HL-60 (cell line): ENCODE data around the gene IRF3.

Experiments used
- GABPA ChIP-seq: IDR thresholded peaks from 2 replicates; pipeline ENCODE4 v1.6.1; 2012; ENCODE audit warnings: low read depth
- POLR2AphosphoS5 ChIP-seq: IDR thresholded peaks from 2 replicates; pipeline ENCODE4 v1.6.1; 2012; ENCODE audit warnings: low read depth
- SPI1 ChIP-seq: IDR thresholded peaks from 2 replicates; pipeline ENCODE4 v1.6.1; 2012; ENCODE audit warnings: low read depth, mild to moderate bottlenecking, borderline replicate concordance
- TF ChIP-seq, protein P1 (sequence below): IDR thresholded peaks from one replicate; pipeline ENCODE4 v1.5.1; 2011; ENCODE audit warnings: low read length, control low read depth, inconsistent platforms; ENCODE audit not compliant: insufficient read depth
- TF ChIP-seq, protein P2 (sequence below): IDR thresholded peaks from 2 replicates; pipeline ENCODE4 v1.6.1; 2012; ENCODE audit warnings: low read depth; ENCODE audit not compliant: insufficient replicate concordance

DNA sequence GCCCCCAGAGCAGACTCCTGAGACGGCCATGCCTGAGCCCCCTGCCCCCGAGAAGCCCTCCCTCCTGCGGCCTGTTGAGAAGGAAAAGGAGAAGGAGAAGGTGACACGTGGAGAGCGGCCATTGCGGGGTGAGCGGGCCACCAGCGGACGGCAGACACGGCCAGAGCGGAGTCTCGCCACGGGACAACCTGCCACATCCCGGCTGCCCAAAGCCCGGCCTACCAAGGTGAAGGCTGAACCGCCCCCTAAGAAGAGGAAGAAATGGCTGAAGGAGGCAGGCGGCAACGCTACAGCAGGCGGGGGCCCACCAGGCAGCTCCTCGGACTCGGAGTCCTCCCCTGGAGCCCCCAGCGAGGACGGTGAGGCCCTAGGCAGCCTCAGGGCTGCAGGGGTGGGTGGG is 49.8 kb downstream of the IRF3 start:
- TF ChIP-seq, protein P1, sequence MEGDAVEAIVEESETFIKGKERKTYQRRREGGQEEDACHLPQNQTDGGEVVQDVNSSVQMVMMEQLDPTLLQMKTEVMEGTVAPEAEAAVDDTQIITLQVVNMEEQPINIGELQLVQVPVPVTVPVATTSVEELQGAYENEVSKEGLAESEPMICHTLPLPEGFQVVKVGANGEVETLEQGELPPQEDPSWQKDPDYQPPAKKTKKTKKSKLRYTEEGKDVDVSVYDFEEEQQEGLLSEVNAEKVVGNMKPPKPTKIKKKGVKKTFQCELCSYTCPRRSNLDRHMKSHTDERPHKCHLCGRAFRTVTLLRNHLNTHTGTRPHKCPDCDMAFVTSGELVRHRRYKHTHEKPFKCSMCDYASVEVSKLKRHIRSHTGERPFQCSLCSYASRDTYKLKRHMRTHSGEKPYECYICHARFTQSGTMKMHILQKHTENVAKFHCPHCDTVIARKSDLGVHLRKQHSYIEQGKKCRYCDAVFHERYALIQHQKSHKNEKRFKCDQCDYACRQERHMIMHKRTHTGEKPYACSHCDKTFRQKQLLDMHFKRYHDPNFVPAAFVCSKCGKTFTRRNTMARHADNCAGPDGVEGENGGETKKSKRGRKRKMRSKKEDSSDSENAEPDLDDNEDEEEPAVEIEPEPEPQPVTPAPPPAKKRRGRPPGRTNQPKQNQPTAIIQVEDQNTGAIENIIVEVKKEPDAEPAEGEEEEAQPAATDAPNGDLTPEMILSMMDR: no peak
- TF ChIP-seq POLR2AphosphoS5 (no peak), SPI1 (no peak), GABPA (no peak)
- TF ChIP-seq, protein P2, sequence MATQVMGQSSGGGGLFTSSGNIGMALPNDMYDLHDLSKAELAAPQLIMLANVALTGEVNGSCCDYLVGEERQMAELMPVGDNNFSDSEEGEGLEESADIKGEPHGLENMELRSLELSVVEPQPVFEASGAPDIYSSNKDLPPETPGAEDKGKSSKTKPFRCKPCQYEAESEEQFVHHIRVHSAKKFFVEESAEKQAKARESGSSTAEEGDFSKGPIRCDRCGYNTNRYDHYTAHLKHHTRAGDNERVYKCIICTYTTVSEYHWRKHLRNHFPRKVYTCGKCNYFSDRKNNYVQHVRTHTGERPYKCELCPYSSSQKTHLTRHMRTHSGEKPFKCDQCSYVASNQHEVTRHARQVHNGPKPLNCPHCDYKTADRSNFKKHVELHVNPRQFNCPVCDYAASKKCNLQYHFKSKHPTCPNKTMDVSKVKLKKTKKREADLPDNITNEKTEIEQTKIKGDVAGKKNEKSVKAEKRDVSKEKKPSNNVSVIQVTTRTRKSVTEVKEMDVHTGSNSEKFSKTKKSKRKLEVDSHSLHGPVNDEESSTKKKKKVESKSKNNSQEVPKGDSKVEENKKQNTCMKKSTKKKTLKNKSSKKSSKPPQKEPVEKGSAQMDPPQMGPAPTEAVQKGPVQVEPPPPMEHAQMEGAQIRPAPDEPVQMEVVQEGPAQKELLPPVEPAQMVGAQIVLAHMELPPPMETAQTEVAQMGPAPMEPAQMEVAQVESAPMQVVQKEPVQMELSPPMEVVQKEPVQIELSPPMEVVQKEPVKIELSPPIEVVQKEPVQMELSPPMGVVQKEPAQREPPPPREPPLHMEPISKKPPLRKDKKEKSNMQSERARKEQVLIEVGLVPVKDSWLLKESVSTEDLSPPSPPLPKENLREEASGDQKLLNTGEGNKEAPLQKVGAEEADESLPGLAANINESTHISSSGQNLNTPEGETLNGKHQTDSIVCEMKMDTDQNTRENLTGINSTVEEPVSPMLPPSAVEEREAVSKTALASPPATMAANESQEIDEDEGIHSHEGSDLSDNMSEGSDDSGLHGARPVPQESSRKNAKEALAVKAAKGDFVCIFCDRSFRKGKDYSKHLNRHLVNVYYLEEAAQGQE: no peak
